Adrenal gland (tissue), 5 donors: ENCODE data around the gene NPIPA3.
"Not testable (repeated sequence)": the region's sequence is repeated elsewhere in the genome, so short reads cannot be mapped to it uniquely, and the experiment has no call there.

ENCODE experiments used
- POLR2A ChIP-seq, 2 donors: fragments of 450-650 bp; IDR thresholded peaks; one replicate each; pipeline ENCODE4 v1.6.1; 2017; ENCODE audit warnings: antibody characterized with exemption in 2 of 2, mild to moderate bottlenecking in 2 of 2, moderate library complexity in 1 of 2
- TF ChIP-seq, protein P1 (sequence below), 6 experiments: fragments of 450-650 bp in 4 of 6; fragments of 200-600 bp in 2 of 6; sonication (generic) in 1 of 6; IDR thresholded peaks; 1 replicate in 5 of 6; 2 replicates in 1 of 6; pipeline versions ENCODE4 v1.5.1 to v1.8.0; 2016 to 2021; ENCODE audit warnings: antibody characterized with exemption in 6 of 6, mild to moderate bottlenecking in 2 of 6, moderate library complexity in 1 of 6
- donor health status: DM: no; HTN: no; CAD: no.

DNA sequence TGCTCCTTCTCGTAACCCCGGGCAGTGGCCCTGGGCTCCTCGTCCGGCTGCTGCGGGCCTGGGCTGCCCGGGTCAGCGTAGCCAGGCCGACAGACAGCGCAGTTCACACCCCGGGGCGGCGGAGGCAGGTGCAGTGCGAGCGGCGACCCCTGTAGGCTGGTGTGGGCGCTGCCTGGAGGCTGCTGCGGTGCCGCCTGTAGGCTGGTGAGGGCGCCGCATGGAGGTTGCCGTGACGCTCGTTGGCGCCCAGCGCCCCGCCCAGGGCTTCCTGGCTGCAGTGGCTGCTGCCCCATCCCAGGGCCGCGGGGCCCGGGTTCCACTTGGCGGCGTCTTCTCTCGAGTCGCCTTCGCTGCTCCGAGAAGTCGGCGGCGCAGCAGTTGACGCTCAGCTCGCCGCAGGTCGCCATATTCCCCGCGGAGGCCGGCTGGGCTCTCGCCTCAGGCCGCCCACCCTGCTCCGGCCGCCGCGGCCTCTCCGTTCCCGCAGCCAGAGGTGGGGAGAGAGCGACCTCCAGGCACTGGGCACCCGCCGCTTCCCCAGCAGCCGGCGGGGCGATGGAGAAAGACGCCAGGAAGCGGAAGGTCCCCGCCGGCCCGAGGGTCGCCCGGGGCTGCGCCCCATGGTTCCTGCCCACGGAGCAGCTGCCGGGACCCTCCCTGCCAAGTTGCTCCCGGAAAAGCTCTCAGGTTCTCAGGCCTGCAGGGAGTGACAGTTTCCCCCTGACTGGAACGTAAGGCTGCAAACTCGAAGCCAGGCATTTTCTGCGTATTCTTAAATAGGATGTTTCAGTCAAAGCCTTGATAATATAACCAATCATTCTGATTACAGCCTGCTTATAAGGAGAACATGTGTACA is 39.3 kb downstream of the NPIPA3 start, which contains the start of gene NPIPA2:
- TF ChIP-seq, protein P1, sequence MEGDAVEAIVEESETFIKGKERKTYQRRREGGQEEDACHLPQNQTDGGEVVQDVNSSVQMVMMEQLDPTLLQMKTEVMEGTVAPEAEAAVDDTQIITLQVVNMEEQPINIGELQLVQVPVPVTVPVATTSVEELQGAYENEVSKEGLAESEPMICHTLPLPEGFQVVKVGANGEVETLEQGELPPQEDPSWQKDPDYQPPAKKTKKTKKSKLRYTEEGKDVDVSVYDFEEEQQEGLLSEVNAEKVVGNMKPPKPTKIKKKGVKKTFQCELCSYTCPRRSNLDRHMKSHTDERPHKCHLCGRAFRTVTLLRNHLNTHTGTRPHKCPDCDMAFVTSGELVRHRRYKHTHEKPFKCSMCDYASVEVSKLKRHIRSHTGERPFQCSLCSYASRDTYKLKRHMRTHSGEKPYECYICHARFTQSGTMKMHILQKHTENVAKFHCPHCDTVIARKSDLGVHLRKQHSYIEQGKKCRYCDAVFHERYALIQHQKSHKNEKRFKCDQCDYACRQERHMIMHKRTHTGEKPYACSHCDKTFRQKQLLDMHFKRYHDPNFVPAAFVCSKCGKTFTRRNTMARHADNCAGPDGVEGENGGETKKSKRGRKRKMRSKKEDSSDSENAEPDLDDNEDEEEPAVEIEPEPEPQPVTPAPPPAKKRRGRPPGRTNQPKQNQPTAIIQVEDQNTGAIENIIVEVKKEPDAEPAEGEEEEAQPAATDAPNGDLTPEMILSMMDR (IDR thresholded peaks at IDR 0.05): not testable (repeated sequence)
- TF ChIP-seq POLR2A (IDR thresholded peaks at IDR 0.05): not testable (repeated sequence)
